SKM-1 treated with dmso at 0.1 percent for 144 hours (cell line): ENCODE measurements around the gene SRD5A3.

Source experiments
- DNase-seq: peaks from one replicate; lab custom pipeline; 2025; ENCODE audit not compliant: unreplicated experiment; lab: John Stamatoyannopoulos, UW

Gene SRD5A3

GRCh38 chr4:55407119-55407518, 61.1 kb downstream of the SRD5A3 start:
- DNase-seq: no peak

- DNase-seq: no peak
Observed at GRCh38 chr4:55407764-55408163, 61.7 kb downstream of the SRD5A3 start.

- DNase-seq: no peak
Observed at GRCh38 chr4:55409468-55410171, 63.6 kb downstream of the SRD5A3 start.

GRCh38 chr4:55410431-55410830, 64.4 kb downstream of the SRD5A3 start:
- DNase-seq: no peak

GRCh38 chr4:55411621-55412020, 65.6 kb downstream of the SRD5A3 start:
- DNase-seq: no peak

GRCh38 chr4:55416176-55416575, 70.1 kb downstream of the SRD5A3 start:
- DNase-seq: no peak
